Psoas muscle (tissue), 8 donors: ENCODE results near the gene RPS6KC1. TPM values are rescaled to one million over a fixed set of nuclear protein-coding genes. Genes with fewer than 3 reads are reported as not detected.

Experiments used
- ATAC-seq, 4 donors: fragments of 200-7000 bp; cut with Tn5 transposase; one replicate each; pipeline ENCODE4 v1.9.1; 2020; ENCODE audit warnings: moderate library complexity in 3 of 4, mild to moderate bottlenecking in 2 of 4
- DNase-seq, 2 donors: peaks; one replicate each; pipeline ENCODE4 v3.0.0-alpha.2; 2020
- H3K27ac ChIP-seq: fragments of 200-600 bp; one replicate; pipeline ENCODE4 v1.8.0; 2022
- H3K27me3 ChIP-seq, 3 donors: fragments of 200-600 bp in 1 of 3; one replicate each; pipeline versions ENCODE4 v1.6.1 to v1.8.0; 2013 to 2022; ENCODE audit warnings: low read length in 2 of 3, mild to moderate bottlenecking in 2 of 3, moderate library complexity in 1 of 3; ENCODE audit not compliant: insufficient read depth in 3 of 3
- H3K36me3 ChIP-seq, 2 donors: fragments of 200-600 bp in 1 of 2; one replicate each; pipeline versions ENCODE4 v1.6.1 to v1.8.0; 2013 to 2022; ENCODE audit warnings: low read depth in 1 of 2, mild to moderate bottlenecking in 1 of 2, moderate library complexity in 1 of 2; ENCODE audit not compliant: insufficient read depth in 1 of 2
- H3K4me1 ChIP-seq: fragments of 200-600 bp; one replicate; pipeline ENCODE4 v1.8.0; 2022
- H3K4me3 ChIP-seq: fragments of 200-600 bp; one replicate; pipeline ENCODE4 v1.8.0; 2022; ENCODE audit warnings: mild to moderate bottlenecking
- H3K9me3 ChIP-seq: fragments of 200-600 bp; one replicate; pipeline ENCODE4 v1.8.0; 2022
- WGBS, 3 donors: extraction: QIAGEN DNeasy Blood & Tissue Kit; methylation state at CpG; one replicate each; pipeline versions ENCODE4 v1.1.6 to v1.1.7; 2013; 5-methylcytosine and 5-hydroxymethylcytosine counted together
- intact Hi-C, 2 donors: fragments of 100-400 bp; cut with DNase I; formaldehyde crosslinking; loops; one replicate each; pipeline versions ENCODE4 v1.11.0 to v1.14.2; 2022
- polyA plus RNA-seq, 3 donors: library from polyadenylated mRNA; stranded (reverse); fragments of 200-250 nt; gene quantifications; one replicate each; pipeline ENCODE4 v1.2.3, GENCODE V29; 2013
- total RNA-seq, 4 donors: library from RNA; stranded (reverse); fragmentation: NEBNext Ultra II Directional in 2 of 4; extraction: Animal tissue kit (Norgen Biotek cat#: 25700) in 2 of 4; gene quantifications; one replicate each; pipeline versions ENCODE4 v1.2.1 to v1.2.4, GENCODE V29; 2021 to 2023
- TF ChIP-seq, protein P1 (sequence below): fragments of 200-600 bp; IDR thresholded peaks from one replicate; pipeline ENCODE4 v1.8.0; 2022; ENCODE audit warnings: antibody characterized with exemption
- donor health status: healthy with polysubstance abuse.
- donor health status: DM: no; HTN: no; CAD: no; lungs with moderate emphysema.
- donor health status: Bipolar disorder and iron deficiency.
- donor health status: healthy.
- donor health status: DM: yes; HTN: yes; CAD: no.
- donor health status: DM: no; HTN: no; CAD: no.
- donor health status: DM: no; HTN: no; CAD: no.
- donor health status: DM: yes; HTN: yes; CAD: no.

Gene RPS6KC1
- total and polyA plus RNA-seq, 7 donors: 8.0 to 19.8 (median 14.0) TPM

DNA sequence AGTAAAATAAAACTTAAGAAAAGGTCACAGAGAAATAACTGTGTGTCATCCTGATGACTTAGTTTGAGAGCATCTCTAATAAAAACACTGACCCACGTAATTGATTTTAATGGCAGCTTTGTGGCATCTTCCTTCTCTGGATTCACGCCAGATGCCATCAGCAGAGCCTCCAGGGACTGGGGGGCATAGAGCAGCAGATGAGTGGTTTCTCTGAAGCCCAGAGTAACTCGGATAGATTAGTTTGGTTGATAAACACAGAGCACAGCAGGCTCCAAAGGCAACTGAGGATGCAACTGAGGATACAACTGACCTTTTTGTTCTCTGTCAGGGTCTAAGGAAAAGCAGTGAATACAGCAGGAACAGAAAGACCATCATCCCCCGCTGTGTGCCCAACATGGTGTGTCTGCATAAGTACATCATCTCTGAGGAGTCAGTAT lies 180.8 kb downstream of the RPS6KC1 start:
- H3K27me3 ChIP-seq: no peaks in the 10 kb centered on the region
- DNase-seq: no peak
- no peak overlapping the region for H3K27ac ChIP-seq
- intact Hi-C loops: no loop called here
- H3K4me1 ChIP-seq: no peaks in the 10 kb centered on the region
- ATAC-seq: no peak
- WGBS, 3 donors: 62 to 71% (median 64%) methylated on average over 4 of the region's 4 CpGs
- H3K36me3 ChIP-seq: peaks cover 0 to 19% of the 10 kb centered on the region in 2 donors
- H3K4me3 ChIP-seq: no peak overlapping the region
- no peaks in the 10 kb centered on the region for H3K9me3 ChIP-seq
- TF ChIP-seq, protein P1, sequence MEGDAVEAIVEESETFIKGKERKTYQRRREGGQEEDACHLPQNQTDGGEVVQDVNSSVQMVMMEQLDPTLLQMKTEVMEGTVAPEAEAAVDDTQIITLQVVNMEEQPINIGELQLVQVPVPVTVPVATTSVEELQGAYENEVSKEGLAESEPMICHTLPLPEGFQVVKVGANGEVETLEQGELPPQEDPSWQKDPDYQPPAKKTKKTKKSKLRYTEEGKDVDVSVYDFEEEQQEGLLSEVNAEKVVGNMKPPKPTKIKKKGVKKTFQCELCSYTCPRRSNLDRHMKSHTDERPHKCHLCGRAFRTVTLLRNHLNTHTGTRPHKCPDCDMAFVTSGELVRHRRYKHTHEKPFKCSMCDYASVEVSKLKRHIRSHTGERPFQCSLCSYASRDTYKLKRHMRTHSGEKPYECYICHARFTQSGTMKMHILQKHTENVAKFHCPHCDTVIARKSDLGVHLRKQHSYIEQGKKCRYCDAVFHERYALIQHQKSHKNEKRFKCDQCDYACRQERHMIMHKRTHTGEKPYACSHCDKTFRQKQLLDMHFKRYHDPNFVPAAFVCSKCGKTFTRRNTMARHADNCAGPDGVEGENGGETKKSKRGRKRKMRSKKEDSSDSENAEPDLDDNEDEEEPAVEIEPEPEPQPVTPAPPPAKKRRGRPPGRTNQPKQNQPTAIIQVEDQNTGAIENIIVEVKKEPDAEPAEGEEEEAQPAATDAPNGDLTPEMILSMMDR: no peak

DNA sequence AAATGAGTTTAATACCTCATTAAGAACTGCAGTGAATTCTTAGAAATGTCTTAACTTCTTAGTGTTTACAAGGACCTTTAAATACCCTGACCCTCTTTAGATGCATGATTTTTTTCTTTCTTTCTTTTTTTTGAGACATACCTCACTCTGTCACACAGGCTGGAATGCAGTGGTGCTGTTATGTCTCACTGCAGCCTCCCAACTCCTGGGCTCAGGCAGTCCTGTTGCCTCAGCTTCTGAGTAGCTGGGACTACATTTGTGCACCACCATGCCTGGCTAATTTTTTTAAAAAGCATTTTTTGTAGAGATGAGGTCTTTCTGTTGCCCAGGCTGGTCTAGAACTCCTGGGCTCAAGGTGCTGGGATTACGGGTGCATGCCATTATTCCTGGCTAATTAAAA lies 191.8 kb downstream of the RPS6KC1 start:
- DNase-seq (no peak), ATAC-seq (no peak)
- Histone ChIP-seq H3K9me3 (no peaks in the 10 kb centered on the region), H3K27me3 (no peaks in the 10 kb centered on the region), H3K4me1 (no peaks in the 10 kb centered on the region), H3K27ac (no peak overlapping the region), H3K36me3 (peaks cover 4 to 22% of the 10 kb centered on the region in 2 donors), H3K4me3 (no peak overlapping the region)
- TF ChIP-seq, protein P1: no peak
- 79 to 96% (median 94%) methylated on average over 1 of the region's 1 CpG for WGBS, 3 donors
- intact Hi-C loops: loop anchor here (5.0 to 10.0 kb wide), 4 partner anchors 132 to 884 kb away; partner anchors contain the start of gene PROX1 (in 1 of the 2)

DNA sequence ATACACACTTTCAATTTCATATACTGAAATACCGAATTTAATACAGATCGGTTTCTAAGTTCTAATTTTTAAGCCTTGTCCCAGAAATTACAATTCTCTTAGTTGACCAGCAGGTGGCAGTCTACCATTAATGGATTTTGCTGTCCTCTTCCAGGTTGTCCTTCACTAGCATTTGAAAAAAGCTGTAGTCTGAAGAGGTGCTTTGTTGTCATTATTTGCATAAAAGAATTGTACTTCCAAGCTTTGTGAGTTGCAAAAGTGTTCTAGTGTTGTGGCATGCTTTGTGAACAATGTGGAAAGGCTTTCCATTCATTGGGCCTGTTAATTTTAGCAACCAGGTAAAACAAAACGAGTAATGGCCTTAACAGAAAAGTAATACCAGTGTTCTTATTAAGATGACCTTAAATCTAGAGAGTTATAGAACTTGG lies 193.6 kb downstream of the RPS6KC1 start:
- TF ChIP-seq, protein P1: peak; percentile 80
- no peak overlapping the region for H3K4me3 ChIP-seq
- H3K27me3 ChIP-seq: no peaks in the 10 kb centered on the region
- H3K36me3 ChIP-seq: peaks cover 4 to 22% of the 10 kb centered on the region in 2 donors
- DNase-seq (no peak), ATAC-seq (no peak)
- 34 to 48% (median 44%) methylated on average over 3 of the region's 3 CpGs for WGBS, 3 donors
- no peaks in the 10 kb centered on the region for H3K9me3 ChIP-seq
- no peaks in the 10 kb centered on the region for H3K4me1 ChIP-seq
- H3K27ac ChIP-seq: no peak overlapping the region
- intact Hi-C loops: loop anchor here (5.0 to 10.0 kb wide), 4 partner anchors 130 to 883 kb away; partner anchors contain the start of gene PROX1 (in 1 of the 2)

DNA sequence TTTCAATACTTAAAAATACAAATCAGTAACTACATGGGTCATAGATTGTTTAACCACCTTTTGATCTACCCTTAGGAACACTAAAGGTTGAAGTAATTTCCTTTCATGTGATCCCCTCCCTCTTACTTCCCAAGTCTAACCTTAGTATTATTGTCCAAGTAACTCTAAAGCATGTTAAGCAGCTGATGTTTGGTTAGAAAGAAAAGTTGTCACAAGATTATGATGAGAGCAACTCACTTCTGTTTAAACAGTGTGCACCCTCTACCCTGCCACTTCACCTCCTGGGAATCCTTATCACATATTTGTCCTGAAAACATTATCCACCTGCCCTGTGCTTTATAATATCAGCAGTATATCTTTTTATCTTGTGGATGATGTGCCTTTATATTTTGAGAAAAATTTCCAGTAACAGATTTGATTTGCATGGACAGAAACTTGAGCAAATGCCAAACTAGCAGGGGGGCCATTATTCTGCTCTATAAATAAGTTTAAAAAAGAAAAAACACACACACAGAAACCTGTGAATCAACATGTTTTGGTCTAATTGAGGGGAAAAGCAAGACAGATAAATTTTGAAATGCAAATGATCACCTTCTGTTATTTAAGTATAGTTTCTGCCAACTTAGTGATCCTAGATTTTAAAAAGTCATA lies 194.3 kb downstream of the RPS6KC1 start:
- intact Hi-C loops: loop anchor here (10.0 kb wide), 3 partner anchors 129 to 879 kb away; partner anchors contain the start of gene PROX1 (in 1 of the 2)
- TF ChIP-seq, protein P1: no peak
- peaks cover 4 to 21% of the 10 kb centered on the region in 2 donors for H3K36me3 ChIP-seq
- H3K27ac ChIP-seq: no peak overlapping the region
- H3K9me3 ChIP-seq: no peaks in the 10 kb centered on the region
- no peak overlapping the region for H3K4me3 ChIP-seq
- ATAC-seq (no peak), DNase-seq (no peak)
- no peaks in the 10 kb centered on the region for H3K27me3 ChIP-seq
- no peaks in the 10 kb centered on the region for H3K4me1 ChIP-seq
